ENCODE measurements around the gene TNFRSF25. TPM values are rescaled to one million over a fixed set of nuclear protein-coding genes. Genes with fewer than 3 reads are reported as not detected.

Gene TNFRSF25
- total and polyA plus RNA-seq, 8 donors = 5.6 to 34.8 (median 23.3) TPM

GRCh38 chr1:6509919-6510291, 43.9 kb upstream of the TNFRSF25 start:
- H3K4me1 ChIP-seq = no peaks in the 10 kb centered on the region

GRCh38 chr1:6509220-6509918, 43.4 kb upstream of the TNFRSF25 start:
- intact Hi-C loops (cut with DNase I) = no loop called here
- H3K4me1 ChIP-seq = no peaks in the 10 kb centered on the region
- H3K9me3 ChIP-seq = no peaks in the 10 kb centered on the region
- no peak for TF ChIP-seq CTCF (IDR thresholded peaks at IDR 0.05)
- DNase-seq (no peak), ATAC-seq (no peak)
- H3K36me3 ChIP-seq = no peaks in the 10 kb centered on the region
- no peak overlapping the region for H3K4me3 ChIP-seq
- peaks cover 0 to 27% of the 10 kb centered on the region in 2 donors for H3K27me3 ChIP-seq
- H3K27ac ChIP-seq = no peak overlapping the region

More at GRCh38 chr1:6509919-6510291, 43.9 kb upstream of the TNFRSF25 start:
- intact Hi-C loops (cut with DNase I) = no loop called here
- Histone ChIP-seq H3K36me3 (no peaks in the 10 kb centered on the region), H3K27me3 (peaks cover 0 to 27% of the 10 kb centered on the region in 2 donors), H3K4me3 (no peak overlapping the region), H3K27ac (no peak overlapping the region), H3K9me3 (no peaks in the 10 kb centered on the region)
- TF ChIP-seq CTCF (IDR thresholded peaks at IDR 0.05) = no peak
- DNase-seq (no peak), ATAC-seq (peak; percentile 41)

GRCh38 chr1:6508816-6509189, 42.8 kb upstream of the TNFRSF25 start:
- Histone ChIP-seq H3K27me3 (peaks cover 0 to 27% of the 10 kb centered on the region in 2 donors), H3K27ac (no peak overlapping the region), H3K36me3 (no peaks in the 10 kb centered on the region), H3K4me3 (no peak overlapping the region), H3K4me1 (no peaks in the 10 kb centered on the region), H3K9me3 (no peaks in the 10 kb centered on the region)
- no peak for ATAC-seq
- peak in 1 of 4 donors; percentile 47 for DNase-seq
- intact Hi-C loops (cut with DNase I) = no loop called here
- TF ChIP-seq CTCF (IDR thresholded peaks at IDR 0.05) = no peak

- no peaks in the 10 kb centered on the region for H3K36me3 ChIP-seq
- H3K4me3 ChIP-seq = no peak overlapping the region
- intact Hi-C loops (cut with DNase I) = no loop called here
- H3K27me3 ChIP-seq = peaks cover 0 to 27% of the 10 kb centered on the region in 2 donors
- H3K4me1 ChIP-seq = no peaks in the 10 kb centered on the region
- no peak for DNase-seq
- no peak for TF ChIP-seq CTCF (IDR thresholded peaks at IDR 0.05)
- H3K27ac ChIP-seq = no peak overlapping the region
- no peak for ATAC-seq
- no peaks in the 10 kb centered on the region for H3K9me3 ChIP-seq
Observed at GRCh38 chr1:6508154-6508815, 42.3 kb upstream of the TNFRSF25 start.

- Histone ChIP-seq H3K27ac (no peak overlapping the region), H3K27me3 (peaks cover 0 to 27% of the 10 kb centered on the region in 2 donors), H3K36me3 (no peaks in the 10 kb centered on the region), H3K4me3 (no peak overlapping the region), H3K4me1 (peaks cover 0 to 4% of the 10 kb centered on the region in 2 donors), H3K9me3 (no peaks in the 10 kb centered on the region)
- TF ChIP-seq CTCF (IDR thresholded peaks at IDR 0.05) = no peak
- DNase-seq (no peak), ATAC-seq (no peak)
- intact Hi-C loops (cut with DNase I) = no loop called here
Observed at GRCh38 chr1:6507461-6507911, 41.5 kb upstream of the TNFRSF25 start.

All from left lung (tissue), 10 donors.